OCI-LY7 (cell line): ENCODE data around the gene PPM1B.

ENCODE experiments used
- EZH2phosphoT487 ChIP-seq: fragments of 200-600 bp; sonication (generic); IDR thresholded peaks from 2 replicates; pipeline ENCODE4 v1.6.1; 2018; ENCODE audit warnings: low read depth, borderline replicate concordance, mild to moderate bottlenecking, mixed run types, antibody characterized with exemption, low read length, moderate library complexity, mixed read lengths
- TF ChIP-seq, protein P1 (sequence below): fragments of 200-600 bp; sonication (generic); conservative IDR thresholded peaks from 2 replicates; pipeline ENCODE4 v1.5.1; 2014; ENCODE audit warnings: mild to moderate bottlenecking, antibody characterized with exemption, low read length, moderate library complexity, mixed read lengths

DNA sequence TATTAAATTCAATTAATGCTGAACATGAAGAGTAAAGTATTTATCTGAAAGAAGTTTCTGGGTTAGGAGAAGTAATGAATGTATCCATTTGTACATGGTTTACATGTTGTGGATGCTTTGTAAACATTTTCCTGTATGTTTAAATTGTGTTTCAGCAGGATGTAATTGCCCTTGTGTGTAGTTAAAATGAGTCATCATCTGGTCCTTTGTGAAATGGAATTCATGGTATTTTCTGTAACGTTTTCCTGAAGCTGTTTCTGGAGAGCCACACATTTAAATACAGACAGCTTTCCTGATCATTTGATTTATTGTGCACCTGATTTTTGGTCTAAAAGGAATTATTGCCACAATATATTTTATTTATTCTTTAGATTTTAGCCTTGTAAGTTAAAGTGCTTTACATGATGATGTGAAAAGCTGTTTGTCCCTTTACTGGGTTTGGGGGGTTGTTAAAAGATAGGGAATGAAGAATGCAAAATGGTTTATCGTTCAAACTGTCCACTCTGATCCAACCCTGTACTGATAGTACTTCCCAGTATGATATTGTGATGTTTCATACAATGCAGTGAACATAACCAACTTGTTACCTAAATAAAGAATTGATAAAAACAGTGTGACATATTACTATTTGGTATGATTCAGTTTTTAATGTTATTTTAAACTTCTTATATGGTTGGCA lies 64.9 kb downstream of the PPM1B start:
- TF ChIP-seq, protein P1, sequence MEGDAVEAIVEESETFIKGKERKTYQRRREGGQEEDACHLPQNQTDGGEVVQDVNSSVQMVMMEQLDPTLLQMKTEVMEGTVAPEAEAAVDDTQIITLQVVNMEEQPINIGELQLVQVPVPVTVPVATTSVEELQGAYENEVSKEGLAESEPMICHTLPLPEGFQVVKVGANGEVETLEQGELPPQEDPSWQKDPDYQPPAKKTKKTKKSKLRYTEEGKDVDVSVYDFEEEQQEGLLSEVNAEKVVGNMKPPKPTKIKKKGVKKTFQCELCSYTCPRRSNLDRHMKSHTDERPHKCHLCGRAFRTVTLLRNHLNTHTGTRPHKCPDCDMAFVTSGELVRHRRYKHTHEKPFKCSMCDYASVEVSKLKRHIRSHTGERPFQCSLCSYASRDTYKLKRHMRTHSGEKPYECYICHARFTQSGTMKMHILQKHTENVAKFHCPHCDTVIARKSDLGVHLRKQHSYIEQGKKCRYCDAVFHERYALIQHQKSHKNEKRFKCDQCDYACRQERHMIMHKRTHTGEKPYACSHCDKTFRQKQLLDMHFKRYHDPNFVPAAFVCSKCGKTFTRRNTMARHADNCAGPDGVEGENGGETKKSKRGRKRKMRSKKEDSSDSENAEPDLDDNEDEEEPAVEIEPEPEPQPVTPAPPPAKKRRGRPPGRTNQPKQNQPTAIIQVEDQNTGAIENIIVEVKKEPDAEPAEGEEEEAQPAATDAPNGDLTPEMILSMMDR, result no peak
- TF ChIP-seq EZH2phosphoT487, result no peak
